Measurements from ENCODE around the gene PLEKHA1.

DNA sequence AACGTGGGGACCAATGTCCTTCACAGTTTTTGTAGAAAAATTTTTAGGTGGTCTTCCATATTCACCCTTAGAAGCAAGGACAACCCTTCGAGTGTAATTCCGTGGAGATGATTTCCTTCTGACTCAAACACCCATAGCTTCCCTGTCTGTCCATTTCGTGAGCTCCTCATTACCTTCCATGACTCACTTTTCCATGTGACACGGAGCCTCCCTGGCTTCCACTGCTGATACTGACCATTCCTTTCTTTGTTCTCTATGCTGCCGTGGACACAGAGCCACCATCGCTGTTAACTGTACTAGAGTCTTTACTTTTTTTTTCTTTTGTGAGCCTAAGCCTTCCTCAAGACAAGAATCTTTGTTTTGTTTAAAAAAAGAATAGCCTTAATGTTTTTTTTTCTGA is 67.5 kb downstream of the PLEKHA1 start:
- TF ChIP-seq, protein P1, sequence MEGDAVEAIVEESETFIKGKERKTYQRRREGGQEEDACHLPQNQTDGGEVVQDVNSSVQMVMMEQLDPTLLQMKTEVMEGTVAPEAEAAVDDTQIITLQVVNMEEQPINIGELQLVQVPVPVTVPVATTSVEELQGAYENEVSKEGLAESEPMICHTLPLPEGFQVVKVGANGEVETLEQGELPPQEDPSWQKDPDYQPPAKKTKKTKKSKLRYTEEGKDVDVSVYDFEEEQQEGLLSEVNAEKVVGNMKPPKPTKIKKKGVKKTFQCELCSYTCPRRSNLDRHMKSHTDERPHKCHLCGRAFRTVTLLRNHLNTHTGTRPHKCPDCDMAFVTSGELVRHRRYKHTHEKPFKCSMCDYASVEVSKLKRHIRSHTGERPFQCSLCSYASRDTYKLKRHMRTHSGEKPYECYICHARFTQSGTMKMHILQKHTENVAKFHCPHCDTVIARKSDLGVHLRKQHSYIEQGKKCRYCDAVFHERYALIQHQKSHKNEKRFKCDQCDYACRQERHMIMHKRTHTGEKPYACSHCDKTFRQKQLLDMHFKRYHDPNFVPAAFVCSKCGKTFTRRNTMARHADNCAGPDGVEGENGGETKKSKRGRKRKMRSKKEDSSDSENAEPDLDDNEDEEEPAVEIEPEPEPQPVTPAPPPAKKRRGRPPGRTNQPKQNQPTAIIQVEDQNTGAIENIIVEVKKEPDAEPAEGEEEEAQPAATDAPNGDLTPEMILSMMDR (IDR thresholded peaks at IDR 0.05; ENCODE audit: insufficient read depth, low read length, poor library complexity, severe bottlenecking): no peak
- no peak for TF ChIP-seq EZH2phosphoT487 (conservative IDR thresholded peaks at IDR 0.05; ENCODE audit: low read length)

Data from SU-DHL-6 (cell line).